HG02970 (cell line): ENCODE measurements around the gene EXOSC2.

ENCODE experiments used
- ATAC-seq: cut with Tn5 transposase; IDR thresholded peaks from one replicate; pipeline ENCODE4 v1.9.1; 2021; ENCODE audit warnings: mild to moderate bottlenecking, moderate library complexity, moderate number of reproducible peaks; ENCODE audit not compliant: unreplicated experiment, low FRiP score

EXOSC2 gene, protein sequence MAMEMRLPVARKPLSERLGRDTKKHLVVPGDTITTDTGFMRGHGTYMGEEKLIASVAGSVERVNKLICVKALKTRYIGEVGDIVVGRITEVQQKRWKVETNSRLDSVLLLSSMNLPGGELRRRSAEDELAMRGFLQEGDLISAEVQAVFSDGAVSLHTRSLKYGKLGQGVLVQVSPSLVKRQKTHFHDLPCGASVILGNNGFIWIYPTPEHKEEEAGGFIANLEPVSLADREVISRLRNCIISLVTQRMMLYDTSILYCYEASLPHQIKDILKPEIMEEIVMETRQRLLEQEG

DNA sequence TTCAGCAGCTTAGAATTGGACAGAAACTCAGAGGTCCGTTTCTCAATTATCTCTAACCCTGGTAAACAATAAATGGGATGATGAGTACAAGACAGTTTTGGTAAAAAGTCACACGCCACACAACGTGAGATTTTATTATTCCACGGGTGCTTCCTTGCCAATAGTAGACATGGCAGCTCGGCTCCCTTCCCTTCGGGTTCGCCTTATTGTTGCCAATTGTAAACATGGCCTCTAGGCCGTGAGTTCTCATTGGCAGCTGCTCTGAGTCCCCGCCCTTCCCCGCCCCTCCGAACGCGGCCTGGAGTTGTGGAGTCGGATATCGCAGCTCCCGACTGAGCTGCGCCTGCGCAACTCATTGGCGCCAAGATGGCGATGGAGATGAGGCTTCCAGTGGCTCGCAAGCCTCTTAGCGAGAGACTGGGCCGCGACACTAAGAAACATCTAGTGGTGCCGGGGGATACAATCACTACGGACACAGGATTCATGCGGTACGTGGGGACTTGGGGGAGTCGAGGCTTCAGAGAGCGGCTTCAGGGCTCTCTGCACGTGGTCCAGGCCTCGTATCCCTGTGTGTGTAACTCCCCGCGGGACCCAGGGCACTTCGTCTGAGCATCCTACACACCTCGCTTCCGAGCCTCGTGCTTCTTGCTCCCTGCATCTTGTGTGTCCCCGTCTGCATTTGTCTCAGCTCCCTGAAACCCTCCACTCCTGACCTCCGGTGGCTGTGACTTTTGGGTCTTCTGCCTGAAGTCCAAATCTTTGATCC is at the start of gene EXOSC2:
Gene EXOSC2 (plus strand): TSS at position 355 of the 766 bp plus-strand sequence. CDS start 12 bp downstream, at position 367.
- peak; percentile 84 for ATAC-seq

DNA sequence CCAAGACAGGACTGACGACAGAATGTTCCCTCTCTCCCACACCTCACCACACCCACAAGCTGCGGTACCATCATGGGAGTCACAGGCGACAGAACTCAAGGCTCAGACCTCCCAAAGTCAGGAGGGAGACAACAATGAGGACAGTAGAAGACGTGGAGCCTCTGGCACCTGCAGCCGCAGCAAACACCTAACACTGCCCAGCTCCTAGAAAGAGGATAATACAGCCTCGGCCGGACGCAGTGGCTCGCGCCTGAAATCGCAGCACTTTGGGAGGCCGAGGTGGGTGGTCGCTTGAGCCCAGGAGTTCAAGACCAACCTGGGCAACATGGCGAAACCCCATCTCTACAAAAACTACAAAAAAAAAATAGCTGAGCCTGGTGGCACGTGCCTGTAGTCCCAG is 42.4 kb upstream of the EXOSC2 start:
- ATAC-seq = no peak

DNA sequence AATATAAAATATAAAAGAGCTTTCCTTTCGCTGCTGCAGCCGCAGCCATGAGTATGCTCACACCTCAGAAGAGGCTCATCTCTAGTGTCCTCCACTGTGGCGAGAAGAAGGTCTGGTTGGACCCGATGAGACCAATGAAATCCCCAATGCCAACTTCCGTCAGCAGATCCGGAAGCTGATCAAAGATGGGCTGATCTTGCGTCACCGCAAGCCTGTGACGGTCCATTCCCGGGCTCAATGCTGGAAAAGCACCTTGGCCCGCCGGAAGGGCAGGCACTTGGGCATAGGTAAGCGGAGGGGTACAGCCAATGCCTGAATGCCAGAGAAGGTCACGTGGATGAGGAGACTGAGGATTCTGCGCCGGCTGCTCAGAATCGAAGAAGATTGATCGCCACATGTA is 41.8 kb upstream of the EXOSC2 start:
- no peak for ATAC-seq

DNA sequence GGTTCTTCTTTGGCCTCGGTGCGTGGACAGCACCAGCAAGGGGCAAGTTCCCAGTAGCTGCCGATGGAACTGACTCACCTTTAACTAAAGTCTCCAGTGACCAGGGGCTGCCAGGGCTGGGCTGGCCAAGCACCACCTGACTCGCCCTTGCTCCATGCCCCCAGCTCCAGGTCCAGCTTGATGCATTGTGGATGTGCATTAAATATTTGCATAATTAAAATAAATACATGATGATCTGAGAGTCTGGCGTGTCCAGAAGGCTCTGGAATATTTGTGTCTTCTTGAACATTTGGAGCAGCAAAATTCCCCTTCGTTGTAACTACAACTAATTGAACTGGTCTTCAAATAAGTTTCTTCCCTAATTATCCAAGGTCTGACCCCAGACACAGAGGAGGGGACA is 38.7 kb upstream of the EXOSC2 start:
- no peak for ATAC-seq

DNA sequence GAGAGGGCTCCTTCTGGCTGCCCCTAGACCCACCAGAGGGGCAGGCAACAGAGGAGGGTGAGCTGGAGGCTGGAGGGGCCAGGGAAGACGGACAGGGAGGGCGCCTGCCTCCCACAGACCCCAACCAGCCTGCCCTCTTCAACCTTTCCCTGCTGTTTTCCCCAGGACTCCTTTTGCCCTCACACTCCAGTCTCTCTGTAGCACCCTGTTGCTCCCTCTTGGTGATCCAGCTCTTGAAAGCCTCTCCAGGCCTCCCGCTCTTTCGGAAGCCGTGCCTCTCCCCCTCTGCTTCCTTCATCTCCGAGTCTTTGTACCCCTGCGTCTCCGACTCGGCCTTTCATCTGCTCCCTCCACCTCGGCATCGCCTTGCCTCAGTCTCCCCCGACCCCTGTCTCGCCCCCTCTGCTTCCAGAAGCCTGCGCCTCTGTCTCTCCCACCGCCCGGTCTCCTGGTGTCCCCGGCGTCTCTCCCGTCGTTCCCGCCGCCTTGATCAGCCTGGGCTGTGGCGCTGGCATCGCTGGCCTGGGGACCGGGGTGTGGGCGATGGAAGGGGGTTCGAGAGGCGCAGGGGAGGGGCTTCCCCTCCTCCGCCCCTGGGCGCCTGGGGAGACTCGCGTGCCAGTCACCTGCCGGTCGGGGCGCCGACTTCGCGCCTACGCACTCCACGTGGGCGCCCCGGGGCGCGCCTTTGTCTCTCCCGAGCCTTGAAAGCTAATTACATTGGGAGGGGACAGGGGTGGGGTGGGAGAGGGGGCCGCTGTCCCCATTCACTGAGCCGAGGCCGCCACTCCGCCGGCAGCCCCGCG is 34.5 kb upstream of the EXOSC2 start:
- no peak for ATAC-seq

DNA sequence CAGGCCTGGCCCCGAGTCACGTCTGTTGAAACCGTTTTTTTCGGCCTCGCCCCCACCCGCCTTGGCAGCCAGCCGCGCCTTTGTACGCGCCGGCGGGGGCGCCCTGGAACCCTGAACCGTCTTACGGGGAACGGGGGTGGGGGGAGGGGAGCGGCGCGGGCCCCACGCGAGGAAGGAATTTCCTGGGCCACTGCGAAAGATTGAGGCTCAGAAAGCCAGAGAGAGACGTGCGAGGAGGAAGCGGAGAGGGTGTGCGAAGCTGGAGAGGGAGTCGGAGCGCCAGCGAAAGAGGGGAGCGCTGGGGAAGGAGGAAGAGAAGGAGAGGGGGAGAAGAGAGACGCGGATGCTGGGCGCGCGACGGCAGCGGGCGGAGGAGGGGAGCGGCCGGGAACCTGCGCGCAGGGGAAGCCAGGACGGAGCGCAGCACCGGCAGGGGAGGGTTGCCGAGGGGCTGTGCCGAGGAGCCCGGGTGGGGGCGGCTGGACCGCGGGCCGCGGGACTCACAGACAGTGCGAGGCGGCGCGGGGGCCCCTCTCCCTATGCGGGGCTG is 33.8 kb upstream of the EXOSC2 start:
- no peak for ATAC-seq

DNA sequence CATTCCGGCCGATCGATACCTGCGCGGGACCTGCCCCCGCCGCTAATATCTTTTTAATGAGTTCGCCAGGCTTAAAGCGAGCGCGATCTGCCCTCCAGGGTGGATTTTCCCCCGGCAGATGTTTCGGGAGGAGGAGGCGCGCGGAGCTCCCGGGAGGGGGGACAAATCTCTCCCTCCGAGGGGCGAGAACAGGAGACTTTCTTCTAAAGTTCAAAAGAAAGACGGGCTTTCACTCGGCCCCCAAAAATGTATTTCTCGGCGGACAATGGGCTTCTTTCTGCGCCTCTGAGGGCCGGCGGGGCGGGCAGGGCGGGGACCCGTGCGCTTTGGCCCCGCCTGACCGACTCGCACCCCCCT is 33.3 kb upstream of the EXOSC2 start:
- no peak for ATAC-seq

DNA sequence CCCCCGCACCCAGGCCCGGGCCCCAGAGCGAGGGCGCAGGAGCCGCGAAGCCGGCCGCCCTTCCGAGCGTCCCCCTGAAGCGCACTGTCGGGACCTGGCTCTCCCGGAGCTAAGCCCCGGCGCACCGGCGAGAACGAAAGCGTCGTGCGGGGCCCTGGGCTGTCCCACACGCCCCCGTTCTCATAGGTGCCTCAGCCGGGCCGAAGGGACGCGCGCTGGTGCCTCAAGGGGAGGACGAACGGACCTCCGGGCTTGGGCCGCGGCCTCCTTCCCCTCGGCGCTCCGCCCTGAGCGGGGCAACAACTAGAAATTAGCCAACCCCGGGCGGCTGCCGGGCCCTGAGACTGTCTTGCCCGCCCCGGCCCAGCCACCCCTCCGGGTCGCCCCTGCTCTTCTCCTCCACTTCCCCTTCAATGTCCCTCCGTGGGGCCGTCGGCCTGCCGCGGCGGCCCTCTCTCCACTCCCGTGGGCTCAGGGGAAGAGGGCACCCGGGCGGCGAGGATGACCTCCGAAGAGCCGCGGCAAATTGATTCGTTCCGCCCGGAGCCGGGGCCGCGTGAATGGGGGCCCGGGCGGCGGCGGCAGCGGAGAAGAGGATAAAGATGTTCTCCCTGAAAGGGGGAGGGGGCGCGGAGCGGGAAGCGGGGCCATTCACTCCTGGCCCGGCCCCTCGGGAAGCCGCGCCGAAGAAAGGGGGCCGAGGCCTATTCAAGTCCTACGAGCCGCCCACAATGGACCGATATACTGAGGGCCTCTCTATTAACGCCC is 32.7 kb upstream of the EXOSC2 start:
- ATAC-seq = no peak

DNA sequence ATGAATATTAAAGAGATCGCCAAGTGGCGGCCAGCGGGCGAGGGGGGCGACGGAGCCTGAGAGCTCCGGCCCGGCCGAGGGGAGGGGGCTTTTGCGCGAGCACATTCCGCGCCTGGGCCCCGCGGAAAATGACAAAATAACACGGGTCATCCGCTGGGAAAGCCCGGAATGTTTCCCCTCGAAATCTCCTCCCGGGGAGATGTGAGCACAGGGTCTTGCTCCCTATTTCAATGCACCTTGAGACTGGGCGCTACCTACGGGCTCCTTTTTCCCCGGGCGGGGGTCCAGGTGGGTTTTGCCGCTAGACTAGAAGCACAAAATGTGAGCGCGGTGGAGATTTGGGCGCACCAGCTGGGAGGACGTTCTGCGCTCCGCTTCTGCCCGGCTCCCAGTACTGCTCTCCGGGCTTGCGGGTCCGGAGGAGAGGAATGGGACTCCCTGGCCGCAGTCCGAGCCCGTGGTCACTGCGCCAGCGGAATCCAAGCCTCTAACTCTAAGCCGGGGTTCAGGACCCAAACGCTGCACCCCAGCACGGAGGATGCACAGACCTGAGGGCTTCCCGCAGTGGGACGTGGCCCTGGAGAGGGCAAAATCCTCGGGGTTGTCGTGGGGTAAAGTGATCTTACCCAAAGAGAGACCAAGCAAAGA is 32.0 kb upstream of the EXOSC2 start:
- ATAC-seq = no peak

DNA sequence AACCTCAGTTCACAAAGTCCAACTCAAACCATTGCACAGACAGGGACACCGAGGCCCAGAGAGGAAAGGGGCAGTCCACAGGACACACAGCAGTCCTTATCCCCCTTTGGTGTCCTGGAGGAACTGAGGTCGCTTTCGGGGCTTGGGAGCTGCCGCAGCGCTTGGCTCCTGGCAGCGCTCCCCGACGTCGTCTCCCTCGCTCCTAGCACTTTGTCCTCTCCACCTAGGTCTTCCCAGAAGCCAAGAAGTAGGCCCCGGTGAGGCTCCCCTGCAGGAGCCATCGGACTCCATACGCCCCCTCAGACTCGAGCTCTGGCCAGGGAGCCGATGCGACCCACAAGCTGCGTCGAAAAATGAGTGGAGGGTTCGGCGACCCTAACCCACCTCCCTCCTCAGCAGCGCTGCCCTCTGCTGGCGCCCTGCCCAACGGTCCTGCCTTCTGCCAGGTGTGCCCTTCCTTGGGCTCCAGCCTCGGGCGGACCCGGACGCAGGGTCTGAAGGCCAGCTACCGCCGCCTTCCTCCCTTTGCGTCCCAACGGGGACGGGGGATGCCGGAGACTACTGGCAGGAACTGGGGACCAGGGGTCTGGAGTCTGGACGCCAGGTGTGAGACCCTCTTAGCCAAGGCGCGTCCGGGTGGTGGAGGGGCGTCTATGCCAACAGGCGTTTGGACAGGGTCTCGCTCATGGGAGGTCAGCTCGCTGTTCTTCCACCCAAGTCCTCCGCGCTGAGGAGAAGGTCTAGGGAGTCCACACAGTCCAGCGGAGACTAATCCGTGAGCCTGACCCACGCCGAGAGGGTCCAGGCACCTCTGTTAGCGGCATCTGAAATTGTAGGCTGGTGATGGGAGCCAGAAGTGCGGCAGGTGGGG is 31.2 kb upstream of the EXOSC2 start:
- no peak for ATAC-seq

DNA sequence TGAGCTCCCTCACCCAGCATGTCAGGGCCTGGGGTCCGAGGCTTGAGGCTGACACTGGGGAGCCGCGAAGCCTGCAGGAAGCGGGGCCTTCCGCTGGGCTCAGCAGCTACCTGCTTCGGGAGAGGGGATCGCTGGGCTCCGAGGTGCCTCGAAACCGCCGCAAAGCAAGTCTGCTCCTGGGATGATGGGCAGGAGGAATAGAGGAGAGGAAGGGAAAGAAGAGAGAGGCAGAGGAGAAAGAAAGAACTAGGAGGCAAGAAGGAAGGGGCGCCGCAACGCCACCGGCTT is 30.7 kb upstream of the EXOSC2 start:
- no peak for ATAC-seq

DNA sequence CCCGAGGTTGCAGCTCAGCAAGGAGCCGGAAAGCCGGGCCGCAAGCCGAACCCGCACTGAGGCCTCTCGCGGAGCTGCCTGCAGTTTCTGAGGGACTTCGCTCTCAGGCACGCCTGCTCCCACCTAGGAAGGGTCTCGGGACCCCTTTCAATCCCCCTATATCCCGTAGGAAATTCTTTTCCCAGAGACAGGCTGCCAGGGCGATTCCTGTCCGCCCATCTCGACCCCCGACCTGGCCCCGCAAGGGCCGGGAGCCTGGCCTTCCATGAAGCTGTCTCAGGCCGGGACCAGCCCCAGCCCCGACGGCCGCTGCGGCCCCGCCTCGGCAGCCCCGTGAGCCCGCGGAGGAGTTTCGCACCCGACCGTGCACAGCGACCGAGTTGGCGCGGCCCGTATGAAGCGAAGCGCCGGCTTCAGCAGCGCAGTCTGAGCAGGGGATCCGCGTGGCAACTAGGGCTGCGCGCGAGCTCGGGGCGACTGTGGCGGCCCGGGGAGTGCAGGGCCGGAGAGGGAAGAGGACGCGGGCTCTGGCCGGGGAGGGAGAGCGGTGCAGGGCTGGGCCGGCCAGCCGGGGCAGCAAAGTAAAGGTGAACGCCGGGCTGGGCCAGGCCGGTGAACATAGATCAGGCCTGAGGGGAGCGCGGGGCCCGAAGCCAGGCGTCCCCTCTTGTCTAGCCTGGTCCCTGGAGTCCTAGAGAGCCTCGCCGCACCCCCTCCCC is 30.2 kb upstream of the EXOSC2 start:
- no peak for ATAC-seq

DNA sequence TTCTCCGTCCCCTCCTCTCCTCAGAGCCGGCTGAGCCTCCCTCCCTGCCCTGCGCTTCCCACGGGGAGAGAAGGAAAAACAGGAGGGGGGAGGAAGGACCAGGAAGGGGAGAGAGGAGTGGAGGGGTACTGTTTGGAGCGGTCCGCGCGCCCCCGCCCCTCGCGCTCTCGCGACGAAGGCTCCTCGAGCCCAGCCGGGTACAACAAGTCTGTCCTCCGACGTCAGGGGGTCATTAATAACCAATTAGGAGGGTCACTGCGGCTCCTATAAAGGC is 29.7 kb upstream of the EXOSC2 start:
- ATAC-seq = no peak

DNA sequence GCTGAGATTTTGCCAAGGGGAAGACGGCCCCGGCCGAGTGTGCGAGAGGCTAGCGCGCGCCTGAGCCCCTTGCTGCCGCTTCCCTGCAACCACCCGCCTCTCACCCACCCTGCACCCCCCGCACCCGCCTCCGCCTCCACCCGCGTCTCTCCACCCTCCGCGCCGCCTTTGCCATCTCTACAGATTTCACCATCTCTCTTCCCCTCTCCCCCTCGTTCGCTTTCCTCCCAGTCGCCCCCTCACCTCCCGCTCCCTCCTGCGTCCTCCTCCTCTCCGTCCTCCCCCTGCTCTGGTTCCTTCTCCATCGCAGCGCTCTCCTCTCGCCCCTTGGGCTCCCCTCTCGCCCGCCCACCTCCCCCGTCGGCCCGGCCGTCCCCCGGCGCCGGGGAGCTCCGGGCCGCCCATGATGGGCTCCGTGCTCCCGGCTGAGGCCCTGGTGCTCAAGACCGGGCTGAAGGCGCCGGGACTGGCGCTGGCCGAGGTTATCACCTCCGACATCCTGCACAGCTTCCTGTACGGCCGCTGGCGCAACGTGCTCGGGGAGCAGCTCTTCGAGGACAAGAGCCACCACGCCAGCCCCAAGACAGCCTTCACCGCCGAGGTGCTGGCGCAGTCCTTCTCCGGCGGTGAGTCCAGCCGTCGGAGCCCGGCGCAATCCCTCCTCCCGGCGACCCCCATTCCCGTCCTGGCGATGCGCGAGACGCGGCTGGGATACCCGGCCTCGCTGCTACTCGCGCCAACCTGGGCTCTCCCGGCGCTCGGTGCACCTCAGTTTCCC is 29.1 kb upstream of the EXOSC2 start, which contains the start of gene PRDM12:
Gene PRDM12 (plus strand): TSS at position 344 of the 778 bp plus-strand sequence. CDS start 60 bp downstream, at position 404.
- ATAC-seq = no peak

DNA sequence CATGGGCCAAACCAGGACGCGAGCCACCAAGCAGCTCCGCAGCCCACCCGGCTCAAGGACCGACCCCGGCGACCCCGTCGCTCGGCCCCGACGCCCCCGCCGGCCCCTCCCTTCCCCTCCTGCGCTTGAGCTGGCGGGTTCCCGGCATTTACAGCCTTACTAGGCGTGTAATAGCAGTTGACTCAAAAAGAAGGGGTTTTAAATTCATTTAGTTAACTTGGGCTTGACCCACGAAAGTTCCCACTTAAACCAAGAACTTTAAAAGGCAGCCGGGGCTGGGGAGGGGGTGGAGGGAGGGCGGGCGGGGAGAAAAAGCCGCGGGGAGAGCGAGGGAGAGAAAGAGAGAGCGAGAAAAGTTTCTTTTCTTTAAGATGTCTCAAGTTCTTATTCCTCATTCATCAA is 28.6 kb upstream of the EXOSC2 start:
- no peak for ATAC-seq

DNA sequence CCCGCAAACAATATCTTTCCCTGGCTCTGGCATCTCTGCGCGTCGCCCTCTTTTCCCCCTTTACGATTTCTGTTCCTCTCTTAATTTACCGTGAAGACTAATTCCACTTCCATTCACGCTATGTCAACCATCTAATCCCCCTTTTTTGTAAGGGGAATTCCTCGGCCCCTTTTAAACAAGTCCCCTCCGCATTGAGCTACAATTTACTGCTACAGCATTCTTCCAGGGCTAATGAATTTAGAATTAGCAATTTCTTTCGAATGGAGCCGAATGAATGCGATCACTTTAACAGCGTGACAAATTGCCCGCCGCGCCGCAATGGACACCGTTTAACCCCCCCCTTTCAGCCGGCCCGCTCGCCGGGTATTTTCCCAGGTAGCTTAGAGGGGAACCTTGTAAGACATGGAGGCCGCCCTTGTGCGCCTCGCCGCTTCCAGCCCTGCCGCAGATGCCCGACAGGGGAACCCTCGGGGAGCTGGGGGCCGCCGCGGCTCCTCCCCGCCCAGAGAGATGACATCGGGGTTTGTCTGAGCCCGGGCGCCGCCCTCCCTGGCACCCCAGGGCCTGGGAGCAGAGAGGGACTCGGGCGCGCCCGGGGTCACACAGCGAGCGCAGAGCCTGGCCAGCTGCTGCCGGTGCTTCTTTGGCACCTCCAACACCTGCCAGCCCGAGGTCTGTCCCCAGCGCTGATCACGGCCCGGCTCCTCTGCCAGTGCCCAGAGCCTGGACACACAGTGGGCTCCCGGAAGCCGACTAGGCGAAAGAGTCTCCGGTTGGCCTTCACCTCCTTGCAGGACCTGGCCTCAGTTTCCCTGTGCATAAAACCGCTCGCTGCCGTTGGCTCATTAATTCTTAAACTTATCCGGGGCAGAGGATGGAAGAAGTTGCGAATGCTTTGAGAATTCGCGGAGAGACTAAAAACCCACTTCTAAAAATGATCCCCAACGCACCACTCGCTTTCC is 27.9 kb upstream of the EXOSC2 start:
- no peak for ATAC-seq
